ENCODE results near the gene FATE1.

FATE1 gene

DNA sequence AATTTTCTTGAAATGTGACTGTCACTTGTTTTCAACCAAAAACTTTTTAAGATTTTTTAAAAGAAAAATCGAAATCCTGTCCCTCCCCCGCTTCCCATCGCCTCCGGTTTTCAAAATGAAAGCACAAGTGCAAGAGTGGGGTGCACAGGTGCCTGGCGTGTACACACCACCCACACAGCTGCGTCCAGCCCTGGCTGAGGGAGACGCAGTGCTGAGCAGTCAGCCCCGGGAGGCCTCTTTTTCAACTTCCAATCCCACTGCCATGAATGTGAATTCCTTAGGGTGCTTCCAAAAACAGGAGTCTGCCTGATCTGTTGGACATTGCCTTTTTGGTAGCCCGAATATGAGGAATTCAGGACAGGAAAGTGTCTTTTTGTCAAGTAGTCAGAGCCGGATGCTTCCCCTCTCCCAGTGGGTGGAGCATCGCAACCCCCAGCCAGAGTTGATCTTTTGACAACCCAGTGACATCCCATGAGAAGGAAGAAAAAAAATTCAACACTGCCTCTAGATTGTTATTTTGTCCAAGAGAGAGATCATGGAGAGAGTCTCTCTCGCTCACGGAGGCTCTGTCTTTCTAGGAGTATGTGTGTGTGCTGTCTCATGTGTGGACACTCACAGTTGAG is 11.7 kb upstream of the FATE1 start:
- no peak for DNase-seq (ENCODE audit: low read depth, low spot score)

DNA sequence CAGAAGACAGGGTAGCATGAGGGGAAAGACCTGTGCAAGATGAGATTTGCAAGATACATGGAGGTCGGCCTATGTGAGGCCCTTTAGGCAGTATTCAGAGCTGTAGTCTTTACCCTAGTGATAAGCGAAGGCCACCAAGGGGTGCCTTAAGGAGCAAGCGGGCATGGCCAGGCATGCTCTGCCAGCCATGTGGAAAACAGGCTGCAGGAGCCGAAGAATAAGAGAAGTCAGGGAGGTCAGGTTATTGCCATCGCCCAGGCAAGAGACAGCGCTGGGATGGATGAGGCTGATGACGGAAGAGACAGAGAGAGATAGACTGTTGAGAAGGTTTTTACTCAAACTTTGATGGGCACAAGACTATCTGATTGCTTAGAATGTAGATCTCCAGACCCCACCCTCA is 7.0 kb upstream of the FATE1 start:
- DNase-seq (ENCODE audit: low read depth, low spot score), result no peak

DNA sequence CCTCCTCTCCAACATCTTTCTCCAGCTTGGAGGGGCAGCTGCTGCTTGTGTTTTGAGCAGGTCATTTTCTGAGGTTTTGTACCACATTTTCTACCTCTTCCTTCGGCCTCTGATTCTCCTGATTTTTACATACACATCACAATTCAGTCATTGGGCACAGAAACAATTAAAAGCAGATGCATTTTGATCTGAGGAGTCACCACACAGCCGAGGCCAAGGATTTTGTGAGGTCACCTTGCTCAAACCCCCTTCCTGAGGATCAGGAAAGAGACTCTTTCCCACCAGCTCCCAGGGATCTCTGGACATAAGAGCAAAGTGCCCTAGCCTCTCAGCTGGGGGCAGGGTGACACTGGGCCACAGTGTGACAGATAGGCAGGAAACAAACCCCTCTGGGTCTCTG is 5.4 kb upstream of the FATE1 start:
- DNase-seq (ENCODE audit: low read depth, low spot score), result no peak

DNA sequence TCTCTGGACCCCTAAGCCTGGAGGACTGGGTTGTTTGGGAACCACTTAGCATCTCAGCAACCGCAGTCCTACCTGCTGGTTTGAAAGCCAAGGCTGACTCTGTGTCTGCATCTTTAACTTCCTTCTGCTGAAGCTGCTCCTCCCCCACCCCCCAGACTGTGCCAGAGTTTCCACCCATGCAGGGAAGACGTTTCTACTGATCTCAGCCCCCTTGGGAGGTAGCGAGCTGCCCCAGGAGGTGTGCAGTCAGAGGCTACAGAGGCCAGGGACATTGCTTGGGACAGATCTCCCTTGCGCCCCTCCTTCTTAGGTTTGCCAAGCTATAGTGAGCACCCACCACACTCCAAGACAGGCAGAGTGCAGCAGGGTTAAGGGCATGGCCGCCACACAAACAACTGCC is 4.7 kb upstream of the FATE1 start:
- no peak for DNase-seq (ENCODE audit: low read depth, low spot score)

DNA sequence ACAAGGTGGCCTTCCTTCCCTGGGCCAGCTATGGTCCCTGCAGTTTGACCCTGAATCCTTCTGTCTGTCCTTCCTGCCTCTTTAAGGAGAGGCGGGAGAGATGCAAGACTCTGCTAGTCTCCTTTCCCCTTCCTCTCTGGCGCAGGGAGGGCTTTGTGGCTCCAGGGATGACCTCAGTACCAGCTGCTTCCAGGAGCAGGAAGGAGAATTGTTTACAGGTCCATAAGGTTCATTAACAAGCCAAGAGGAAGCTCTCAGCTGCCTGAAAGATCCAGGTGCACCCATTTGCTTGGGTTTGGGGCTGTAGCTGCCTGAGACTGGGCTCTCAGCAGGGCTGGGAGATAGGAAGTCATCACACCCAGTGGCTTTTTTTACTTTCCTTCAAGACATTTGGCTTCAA is 4.0 kb upstream of the FATE1 start:
- no peak for DNase-seq (ENCODE audit: low read depth, low spot score)

DNA sequence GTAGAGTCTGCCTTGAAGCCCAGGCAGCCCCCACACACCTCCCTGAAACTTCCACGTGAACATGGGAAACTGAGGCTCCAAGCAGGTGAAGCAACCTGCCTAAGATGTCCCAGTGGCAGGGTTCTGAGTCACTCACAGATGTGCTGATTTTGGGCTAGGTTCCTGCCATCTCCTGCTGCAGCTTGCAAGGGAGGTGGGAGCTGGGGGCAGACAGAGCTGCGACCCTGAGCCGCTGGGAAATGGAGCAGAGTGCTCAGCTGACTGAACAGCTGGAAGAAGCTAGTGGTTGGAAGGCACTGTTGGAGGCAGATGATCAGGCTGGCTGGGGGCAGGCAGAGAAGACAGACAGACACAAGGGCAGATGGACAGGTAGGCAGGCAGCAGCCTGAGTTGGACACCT is 3.6 kb upstream of the FATE1 start:
- no peak for DNase-seq (ENCODE audit: low read depth, low spot score)

DNA sequence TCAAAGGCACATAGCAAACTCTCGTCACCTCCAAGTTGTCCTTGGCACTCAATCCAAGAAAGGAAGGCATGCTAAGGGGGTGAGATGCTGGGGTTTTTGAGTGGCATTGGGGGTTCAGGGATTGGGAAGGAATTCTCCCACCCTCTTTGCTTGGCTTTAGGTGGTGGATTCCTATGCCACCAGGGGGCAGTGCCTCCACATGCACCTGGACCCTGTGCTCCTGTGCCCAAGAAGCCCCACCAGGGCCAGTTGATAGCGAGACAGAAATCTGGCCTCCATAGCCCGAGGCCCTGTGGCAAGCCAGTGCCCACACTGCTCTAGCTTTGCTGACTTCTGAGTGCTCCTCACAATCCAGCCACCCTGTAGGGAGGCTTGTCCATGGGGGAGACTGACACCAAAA is 2.0 kb upstream of the FATE1 start:
- no peak for DNase-seq (ENCODE audit: low read depth, low spot score)

DNA sequence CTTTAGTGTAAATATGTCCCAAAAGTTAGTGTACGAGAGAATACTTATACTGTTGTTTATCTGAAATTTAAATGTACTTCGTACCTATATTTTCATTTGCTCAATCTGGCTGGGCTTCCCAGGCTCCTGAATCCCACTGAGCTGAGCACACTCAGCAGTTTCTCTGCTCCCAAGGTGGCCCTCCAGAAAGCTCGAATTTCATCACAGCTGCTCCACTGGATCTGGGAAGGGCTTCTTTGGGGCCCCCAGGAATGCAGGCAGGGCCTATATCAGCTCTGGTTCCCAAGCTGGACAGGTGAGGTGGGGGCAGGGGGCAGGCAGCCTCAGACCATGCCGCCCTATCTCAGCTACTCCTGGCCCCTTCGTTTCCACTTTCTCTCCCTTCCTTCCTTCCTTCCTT is 1.5 kb upstream of the FATE1 start:
- DNase-seq (ENCODE audit: low read depth, low spot score), result no peak

DNA sequence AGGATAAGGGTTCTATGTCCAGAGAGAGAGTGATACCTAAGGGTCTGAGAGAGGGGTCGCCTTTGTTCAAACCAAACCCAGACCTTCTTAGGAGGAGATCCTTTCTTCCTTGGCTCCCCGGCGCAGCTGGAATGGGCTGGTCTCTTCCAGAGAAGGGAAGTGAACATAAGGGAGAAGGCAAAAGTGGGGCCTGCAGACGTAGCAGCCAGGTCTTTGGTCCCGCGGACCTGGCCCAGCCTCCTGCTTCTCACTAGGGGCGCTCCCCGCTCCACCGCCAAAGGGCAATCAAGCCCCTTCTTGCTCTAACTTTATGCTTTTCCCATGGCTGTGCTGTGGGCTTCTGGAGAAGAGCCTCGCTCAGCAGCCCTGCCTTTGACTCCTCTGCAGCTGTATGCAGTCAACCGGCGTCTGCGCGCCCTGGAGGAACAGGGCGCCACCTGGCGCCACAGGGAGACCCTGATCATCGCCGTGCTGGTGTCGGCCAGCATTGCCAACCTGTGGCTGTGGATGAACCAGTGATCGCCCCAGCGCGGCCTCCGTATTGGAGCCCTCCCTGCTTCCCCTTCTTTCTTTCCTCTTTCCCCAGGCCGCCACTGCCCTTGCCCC is 6.5 kb downstream of the FATE1 start:
- no peak for DNase-seq (ENCODE audit: low read depth, low spot score)

DNA sequence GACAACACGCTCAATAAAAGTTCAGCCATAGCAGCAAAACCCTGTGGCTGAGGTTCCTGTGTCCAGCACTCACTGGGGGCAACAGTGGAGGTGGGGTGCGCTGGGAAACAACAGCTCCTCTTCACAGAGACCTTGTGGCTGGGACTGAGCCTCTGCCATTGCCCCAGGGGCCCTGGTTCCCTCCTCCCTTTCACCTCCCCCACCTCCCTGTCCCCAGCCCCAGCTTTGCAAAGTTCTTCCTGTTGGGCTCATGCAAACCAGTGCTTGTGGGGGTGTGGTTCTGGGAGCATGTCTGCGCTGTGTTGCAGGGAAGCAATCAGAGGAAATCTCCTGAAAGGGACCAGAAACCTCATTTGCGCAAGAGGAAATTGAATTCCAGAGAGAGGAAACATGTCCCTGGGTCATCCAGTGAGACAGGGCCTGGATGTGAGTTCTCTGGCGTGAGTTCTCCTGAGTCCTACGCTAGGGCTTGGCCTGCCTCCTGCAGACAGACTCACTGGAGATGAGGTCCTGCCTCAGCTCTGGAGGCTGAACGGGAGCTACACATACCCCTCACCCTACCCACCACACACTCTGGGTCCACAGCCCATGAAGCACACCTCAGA is 7.4 kb downstream of the FATE1 start:
- no peak for DNase-seq (ENCODE audit: low read depth, low spot score)

DNA sequence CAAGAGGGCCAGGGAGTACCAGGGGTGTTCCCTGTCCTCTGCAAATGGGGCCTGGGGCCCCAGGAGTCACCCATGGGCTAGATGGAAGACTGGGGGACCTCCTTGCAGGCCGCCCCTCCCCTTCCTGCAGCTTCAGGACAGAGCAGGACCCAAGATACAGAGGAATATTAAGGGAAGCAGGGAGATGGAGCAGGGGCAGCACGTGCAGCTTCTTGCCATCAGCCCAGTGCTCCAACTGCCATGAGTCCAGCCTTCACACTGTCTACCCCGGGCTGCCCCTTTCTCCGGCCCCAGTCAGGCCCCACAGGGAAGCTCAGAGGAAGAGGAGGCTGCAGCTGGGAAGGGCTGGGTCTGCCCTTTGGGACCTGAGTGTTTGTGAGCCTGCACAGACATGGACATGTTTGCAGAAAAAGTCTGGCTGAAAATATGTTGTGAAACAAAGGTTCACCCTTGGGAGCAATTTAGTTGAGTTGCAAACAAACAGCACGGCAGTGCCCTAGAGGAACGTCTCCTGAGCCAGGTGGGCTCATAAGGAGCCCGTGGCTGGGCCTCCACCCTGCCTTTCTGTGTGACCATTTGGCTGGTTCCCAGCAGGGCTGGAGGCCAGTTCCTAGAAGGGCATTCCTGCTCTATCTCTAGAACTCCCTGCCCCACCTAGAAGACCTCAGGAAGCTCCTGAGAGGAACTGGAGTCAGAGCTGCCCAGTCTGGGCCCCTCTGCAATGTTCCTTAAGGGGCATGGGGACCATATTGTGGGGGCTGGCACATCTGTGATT is 8.9 kb downstream of the FATE1 start:
- no peak for DNase-seq (ENCODE audit: low read depth, low spot score)

DNA sequence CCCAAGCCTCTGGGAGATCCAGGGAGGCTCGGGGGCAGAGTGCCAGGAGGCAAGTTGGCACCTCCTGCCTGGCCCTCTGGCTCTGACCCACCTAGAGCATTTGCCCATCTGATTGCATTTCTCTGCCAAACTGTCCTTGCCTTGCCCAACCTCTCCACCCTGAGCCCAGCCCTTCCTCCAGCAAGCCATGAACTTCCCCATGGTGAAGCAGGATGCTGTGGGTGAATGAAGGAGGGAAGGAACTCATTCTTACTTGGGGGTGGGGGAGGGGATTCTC is 9.4 kb downstream of the FATE1 start:
- no peak for DNase-seq (ENCODE audit: low read depth, low spot score)

DNA sequence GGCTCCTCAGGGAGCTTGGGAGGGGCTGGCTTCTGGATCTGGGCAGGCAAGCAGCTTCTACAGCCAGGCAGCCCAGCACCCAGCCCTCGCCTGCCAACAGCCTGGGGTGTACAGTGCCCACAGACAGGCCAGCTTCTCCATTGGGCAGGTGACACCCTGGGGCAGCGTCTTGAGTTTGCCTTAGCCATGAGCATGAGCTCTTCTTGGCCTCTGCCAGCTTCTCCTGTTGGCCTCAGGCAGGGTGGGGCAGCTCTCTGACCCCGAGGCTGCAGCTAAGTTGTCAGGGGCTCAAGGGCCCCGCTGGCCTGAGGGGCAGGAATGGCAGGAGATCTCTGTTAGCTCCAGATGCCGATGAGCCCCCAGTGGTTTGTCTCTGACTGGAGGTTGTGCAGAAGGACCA is 10.9 kb downstream of the FATE1 start:
- no peak for DNase-seq (ENCODE audit: low read depth, low spot score)

DNA sequence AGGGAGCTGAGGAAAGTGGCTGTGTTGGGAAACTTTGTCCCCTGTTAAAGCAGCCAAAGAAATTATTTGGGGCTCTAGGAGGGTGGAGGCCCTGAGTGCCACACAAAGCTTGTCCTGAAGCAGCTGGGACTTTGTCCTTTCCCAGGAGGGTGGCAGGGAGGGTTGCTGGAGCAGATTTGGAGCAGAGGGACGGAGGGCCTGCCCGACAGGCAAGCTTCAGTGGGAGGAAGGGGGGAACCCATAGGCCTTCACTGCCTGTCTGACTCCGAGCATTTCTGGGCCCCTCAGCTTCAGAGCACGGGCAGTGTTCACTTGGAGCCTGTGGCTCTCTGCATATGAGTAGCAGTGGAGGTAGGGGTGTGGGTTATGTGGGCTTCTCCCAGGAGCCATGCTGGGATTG is 11.5 kb downstream of the FATE1 start:
- DNase-seq (ENCODE audit: low read depth, low spot score), result no peak

DNA sequence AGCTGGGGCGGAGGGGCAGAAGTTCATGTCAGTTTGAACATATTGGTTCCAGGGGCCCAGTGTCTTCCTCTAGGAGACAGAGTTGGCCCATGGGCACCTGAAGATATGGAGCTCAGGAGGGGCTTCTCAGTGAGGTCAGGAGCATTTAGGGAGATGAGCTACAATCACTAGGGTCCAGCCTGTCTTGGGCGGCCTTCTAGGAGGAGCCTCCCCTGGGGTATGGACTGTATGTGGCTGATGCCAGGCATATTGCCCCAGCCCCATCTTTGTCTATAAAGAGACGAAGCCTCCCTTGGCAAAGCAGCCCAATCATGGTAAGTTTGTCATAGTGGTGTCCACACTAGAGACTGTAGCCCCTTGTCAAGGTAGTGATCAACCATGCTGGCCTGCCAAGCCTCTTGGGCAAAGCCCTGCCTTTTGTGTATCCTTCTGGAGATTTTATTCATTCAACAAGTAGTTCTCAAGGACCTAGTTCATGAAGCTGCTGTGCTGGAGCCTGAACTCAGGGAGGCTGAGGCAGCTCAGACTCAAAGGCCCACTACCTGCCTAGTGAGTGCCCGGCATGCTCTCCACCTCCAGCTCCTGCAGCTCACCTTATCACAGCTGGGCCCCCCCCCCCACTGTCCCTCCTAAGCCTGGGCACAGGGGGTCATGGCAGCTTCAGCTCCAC is 13.4 kb downstream of the FATE1 start:
- no peak for DNase-seq (ENCODE audit: low read depth, low spot score)

DNA sequence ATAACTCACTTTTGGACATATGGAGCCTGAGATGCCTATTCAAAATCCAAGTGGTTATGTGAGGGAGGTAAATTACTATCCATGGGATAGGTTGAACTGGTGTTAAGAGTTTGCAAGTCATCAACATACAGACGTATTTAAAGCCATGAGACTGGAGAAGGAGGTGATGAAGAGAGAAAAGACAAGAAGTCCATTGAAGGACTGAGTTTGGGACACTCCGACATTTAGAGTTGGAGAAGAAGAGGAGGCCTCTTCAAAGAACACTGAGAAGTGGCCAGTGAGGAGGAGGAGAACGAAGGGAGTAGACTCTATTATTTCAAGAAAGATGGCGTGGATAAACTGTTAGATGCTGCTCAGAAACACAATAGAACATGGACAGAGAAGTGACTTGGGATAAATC is 18.6 kb downstream of the FATE1 start, which contains the start of gene CNGA2:
Gene CNGA2 (plus strand): TSS at position 301 of the 400 bp plus-strand sequence. CDS start 3,738 bp downstream, outside the sequence.
- DNase-seq (ENCODE audit: low read depth, low spot score), result no peak

DNA sequence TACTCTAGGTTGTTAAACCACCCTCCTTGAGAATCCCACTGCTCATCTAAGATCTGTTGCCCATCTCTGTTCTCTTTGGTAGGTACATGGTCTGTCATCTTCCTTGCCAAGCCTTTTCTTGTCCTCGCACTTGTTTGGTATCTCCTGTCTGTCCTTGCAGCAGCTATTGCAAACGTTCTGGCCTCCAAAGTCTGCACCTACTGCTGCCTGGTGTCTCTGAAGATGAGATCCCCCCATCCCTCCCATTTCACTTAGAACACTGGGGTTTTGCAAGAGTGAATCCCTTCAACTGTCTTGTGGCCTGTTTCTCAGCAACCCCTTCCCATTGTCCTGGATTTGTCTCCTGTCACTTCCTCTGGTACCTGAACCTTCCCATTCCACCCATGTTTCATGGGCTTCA is 19.4 kb downstream of the FATE1 start:
- no peak for DNase-seq (ENCODE audit: low read depth, low spot score)

DNA sequence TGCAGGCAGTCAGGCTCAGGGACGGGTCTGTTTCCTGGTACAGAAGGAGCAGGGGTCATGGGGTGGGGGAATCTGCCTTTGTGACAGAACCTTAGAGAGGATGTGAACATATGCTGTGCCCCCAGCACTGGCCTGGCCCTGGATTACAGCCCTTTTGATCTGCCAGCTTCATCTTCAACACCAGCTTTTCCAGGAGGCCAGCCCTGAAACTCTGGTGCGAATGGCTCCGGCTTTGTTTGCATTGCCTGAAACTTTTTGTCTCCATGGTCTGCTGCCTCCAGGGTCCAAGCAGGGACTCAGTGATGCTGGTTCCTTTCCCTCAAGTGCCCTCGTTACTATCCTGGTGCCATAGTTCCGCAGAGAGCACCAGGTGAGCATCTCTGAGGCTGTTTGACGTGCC is 20.9 kb downstream of the FATE1 start:
- no peak for DNase-seq (ENCODE audit: low read depth, low spot score)

DNA sequence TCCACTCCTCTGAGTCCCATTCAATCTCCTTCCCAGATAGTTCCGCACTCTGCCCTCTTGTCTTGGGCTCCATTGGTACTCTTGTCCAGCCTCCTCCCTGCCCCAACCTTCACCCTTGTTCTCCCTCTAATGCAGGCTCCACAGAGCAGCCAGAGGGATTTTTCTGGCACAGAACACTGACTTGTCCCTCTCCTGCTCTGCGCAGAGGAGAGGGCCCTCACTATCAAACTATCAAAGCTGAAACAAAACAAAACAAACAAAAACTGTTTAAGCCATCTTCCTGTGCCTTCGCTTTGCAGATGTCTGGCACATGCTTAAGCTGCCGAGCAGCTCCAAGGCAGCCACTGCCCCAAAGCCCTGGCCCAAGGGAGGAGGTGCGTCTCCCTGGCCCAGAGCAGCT is 21.7 kb downstream of the FATE1 start:
- no peak for DNase-seq (ENCODE audit: low read depth, low spot score)

DNA sequence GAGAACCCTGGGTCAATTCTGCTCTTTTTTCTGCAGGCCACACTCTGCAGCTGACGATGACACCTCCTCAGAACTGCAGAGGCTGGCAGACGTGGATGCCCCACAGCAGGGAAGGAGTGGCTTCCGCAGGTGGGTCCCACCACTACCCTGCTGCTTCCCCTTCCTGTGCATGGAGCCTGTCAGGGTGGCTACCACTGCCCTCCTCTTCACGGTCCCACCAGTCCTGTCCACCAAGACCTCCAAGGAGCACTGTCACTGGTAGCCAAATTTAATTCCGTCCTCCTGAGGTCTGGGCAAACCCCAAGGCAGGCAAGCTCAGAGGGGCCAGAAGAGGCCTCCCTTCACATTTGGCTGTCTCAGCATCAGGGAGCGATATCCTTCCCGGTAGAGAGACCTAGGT is 22.9 kb downstream of the FATE1 start:
- DNase-seq (ENCODE audit: low read depth, low spot score), result no peak

DNA sequence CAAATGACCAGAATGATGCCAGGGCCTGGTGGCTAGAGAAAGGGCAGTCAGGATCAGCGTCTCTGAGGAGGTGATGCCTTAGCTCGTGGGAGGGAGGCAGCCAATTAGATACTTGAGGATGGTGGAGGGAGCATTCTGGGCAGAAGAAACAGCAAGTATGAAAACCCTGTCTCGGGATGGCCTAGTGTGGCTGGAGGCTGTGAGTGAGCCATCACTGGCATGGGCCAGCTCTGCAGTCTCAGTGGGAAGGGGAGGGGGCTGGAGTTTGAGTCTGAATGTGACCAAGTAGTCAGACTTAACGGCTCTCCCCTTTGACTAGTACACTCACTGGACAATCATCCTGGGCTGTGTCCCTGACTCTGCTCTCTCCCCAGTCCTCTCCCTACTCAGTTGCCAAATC is 25.8 kb downstream of the FATE1 start:
- no peak for DNase-seq (ENCODE audit: low read depth, low spot score)

DNA sequence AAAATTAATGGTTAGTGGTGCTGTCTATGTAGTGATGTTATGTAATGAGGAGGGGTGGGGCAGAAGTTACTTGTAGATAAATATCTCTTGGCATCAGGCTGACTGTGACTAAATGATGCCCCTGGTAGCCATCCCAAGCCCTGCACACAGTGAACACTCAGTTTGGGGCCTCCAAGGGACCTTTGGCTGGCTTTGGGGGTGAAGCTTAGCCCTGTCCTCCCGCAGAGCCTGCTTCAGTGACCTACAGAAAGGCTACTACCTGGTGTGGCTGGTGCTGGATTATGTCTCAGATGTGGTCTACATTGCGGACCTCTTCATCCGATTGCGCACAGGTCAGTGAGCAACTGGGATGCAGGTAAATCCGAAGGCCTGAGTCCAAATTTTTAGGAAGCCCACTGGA is 26.5 kb downstream of the FATE1 start:
- DNase-seq (ENCODE audit: low read depth, low spot score), result no peak

Measured in activated naive CD8-positive, alpha-beta T cell treated with anti-CD3 and anti-CD28 coated beads, Interleukin-2, amount 50 U/mL, for 16 hours (primary cell).